GM18499 (cell line): ENCODE measurements around the gene COMMD9.

Experiments used
- ATAC-seq: cut with Tn5 transposase; IDR thresholded peaks from one replicate; pipeline ENCODE4 v1.9.1; 2021; ENCODE audit warnings: moderate number of reproducible peaks; ENCODE audit not compliant: insufficient read depth, unreplicated experiment

The COMMD9 gene

DNA sequence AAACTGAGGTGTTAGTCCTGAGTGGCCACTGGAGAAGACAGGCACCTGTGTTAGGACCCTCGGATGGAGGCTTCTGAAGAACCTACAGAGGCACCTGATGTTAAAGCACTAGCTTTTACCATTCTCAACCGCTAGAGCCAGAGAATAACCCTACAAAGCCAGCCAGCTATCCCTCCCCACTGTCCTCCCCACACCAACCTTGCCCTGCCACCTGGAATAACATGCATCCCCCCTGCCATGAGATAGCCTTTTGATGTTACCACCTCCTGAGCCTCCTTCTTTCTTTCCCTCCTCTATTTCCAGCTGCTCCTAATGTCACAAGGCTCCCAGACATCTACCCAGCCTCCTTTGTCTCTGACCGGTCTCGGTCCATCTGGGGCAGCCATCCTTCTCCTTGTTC, 28.1 kb downstream of the COMMD9 start:
- ATAC-seq = no peak

DNA sequence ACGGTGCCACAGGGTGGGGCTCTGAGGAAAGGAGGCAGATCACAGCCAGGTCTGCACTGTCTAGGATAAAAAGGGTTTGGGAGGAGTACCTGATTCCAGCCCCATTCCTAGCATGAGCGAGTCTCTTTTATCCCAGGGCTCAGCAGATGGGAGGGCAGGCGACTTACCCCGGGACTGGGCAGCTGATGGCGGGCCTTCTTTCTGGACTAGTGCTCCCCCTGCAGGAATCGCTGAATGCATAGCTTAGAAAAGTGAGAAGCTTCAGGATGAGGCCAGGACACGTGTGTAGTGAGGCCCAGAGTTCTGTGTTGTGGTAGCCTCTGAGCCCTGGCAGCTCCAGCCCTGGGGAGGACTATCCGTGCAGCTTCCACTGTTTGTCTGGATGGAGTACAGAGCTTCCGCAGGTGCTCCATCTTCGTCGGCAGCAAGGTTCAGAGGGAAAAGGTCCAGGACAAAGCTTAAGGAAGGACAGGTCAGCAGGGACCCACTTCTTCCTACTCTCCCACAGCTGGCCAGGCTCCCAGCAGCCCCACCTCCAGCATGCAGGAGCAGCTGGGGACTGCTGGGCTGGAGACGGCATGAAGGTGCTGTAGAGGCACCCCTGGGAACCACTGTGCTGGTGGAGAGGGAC, 30.4 kb downstream of the COMMD9 start:
- no peak for ATAC-seq

DNA sequence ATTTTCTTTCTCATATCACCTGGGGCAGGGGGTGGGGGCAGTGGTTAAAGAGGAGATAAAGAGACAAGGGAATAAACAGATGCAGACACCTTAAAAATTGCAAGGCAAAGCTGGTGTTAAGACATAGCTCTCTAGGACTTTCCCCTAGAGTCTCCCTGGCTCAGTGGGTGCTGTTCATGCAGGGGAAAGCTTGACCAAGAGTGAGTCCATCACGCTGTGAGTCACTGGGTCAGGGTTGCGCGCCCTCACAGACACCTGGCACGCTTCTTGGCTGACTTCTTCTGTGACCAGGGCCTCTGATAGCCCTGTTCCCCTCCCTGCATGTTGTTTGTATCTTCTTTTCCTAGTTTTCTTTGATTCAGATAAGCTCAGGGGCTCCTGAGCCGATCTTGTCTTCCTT, 31.9 kb downstream of the COMMD9 start:
- no peak for ATAC-seq

DNA sequence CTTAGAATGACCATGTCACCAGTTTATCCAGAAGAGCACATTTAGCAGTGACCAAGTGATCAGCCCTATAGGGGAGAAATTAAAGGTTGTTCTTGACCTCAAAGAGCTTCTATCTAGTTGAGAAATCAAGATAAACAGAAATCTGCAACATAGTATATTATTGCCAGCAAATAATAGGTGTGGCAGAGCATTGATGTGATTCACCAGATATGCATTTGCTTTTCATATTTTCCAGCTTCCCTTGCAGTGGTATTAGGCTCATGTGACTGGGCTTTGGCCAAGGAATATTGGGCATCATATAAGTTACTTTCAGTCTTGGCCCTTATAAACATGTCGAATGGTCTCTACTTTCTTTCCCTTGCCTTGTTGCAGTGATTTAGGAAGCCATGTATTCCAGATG, 34.5 kb downstream of the COMMD9 start:
- ATAC-seq = no peak

DNA sequence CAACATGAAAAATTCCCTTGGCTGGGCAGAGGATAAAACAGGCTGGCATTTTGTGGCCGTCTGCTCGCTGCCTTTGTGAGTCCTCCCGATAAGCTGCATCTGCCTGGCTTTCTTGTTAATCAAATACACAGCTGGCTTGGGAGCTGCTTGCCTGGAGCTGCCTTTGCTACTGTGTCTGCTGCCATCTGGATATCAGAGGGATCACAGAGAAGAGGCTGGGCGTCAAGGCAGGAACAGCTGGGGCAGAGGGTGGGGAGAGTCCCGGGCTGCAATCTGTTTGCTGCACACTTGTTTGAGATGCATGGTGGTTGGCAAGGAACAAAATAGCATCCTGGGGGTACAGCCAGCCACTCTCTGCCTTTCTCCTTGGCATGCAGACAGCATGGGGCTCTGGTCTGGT, 36.0 kb downstream of the COMMD9 start:
- ATAC-seq = no peak

DNA sequence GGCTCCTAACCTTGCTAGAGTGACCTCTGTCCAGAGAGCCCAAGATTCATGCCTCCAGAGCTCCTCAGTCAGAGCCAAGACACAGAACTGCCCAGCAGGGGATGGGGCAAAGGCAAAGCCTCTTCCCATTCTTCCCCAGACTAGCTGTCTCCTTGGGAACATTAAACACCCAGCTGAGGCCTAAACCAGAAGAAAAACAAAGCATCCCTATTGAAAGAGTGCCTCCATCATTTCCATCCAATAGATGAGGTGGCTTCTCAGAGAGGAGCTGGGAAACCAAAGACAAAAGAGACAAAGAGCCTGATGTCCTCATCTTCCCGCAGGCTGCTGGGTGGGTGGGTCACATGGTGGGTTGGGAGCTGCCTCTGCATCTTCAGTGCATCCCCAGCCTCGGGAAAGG, 37.4 kb downstream of the COMMD9 start:
- no peak for ATAC-seq

DNA sequence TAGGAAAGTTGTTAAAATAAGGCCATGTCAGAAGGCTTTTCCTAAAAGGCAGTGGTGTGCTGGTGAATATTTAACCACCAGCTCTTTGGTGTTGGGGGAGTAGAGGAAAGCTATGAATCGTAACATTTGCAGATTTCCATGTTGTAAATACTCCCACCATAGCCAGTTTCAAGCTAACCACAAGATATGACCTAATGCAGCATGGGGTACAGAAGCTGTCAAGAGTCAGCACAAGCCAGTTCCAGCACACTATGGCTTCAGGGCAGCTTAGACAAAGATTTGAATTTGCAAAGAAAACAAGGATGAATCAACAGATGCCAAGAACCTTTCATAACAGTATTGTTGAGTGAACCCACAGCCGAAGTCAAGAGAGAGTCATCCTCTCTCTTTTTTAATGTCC, 40.0 kb downstream of the COMMD9 start:
- ATAC-seq = no peak

DNA sequence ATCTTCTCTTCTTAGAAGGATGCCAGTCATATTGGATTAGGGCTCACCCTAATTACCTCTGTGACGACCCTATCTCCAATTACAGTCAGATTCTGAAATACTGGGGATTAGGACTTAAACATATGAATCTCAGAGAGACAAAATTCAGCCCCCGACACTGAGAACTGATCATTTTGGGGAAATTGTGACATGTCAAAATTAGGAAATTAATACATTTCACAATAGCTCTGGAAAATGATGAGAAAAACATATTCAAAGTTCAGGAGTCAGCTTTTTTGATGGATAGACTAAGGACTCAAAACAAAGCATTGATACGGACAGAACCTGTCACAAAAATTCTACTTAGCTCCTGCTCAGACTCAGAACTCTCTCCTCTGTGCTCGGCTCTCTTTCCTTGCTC, 40.8 kb downstream of the COMMD9 start:
- ATAC-seq = no peak

DNA sequence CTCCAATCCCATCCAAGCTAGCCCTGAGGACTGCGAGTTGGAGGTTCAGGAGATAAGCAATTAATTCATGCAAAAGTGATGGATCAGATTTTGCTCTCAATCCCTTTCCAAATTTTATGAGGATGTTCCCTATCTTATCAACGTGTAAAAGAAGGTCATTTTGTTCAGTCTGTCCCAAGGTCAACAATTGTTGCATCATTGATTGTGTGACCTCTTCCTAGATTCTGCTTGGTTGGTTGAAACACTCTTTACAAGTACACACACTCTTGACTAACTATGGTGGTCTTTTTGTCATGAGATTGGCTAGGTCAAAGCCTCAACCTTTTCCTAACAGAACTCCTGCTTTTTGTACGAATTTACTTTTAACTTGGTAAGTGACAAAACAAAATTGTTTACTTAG, 41.7 kb downstream of the COMMD9 start:
- ATAC-seq = no peak

DNA sequence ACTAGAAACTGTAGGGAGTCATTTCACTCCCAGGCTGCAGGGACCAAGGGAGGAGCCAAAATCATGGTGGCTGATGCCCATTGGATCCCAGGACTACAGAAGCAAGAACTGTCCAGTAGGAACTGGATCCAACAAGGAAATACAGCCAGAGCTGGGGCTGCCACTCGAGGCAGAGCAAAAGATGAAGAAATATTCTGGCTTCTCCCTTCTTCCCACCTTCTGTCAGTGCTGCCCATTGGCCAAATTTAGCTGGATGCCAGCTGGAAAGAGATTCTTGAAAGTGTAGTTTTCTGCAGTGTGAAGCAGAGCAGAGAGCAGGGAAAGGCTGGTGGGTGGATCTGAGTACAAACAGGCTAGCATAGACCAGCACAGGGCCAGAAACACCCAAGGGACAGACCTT, 45.6 kb downstream of the COMMD9 start:
- ATAC-seq = no peak

DNA sequence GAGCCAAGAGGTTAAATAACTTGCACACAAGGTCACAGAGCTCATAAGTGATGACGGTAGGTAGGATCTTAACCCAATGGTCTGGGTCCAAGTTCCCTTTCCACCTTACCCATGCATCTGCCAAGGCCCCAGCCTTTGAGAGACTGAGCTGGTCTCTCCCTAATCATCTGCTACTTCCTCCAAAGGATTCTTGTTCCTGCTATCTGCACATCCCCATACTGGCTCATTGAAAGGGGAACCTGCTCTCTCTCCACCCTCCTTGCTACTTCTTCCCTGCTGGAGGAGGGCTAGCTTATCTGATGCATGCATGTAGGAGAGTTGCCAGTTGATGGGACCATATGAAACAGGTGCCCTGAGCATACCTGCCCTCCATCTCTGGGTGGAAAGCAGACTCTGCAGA, 47.7 kb downstream of the COMMD9 start:
- no peak for ATAC-seq

DNA sequence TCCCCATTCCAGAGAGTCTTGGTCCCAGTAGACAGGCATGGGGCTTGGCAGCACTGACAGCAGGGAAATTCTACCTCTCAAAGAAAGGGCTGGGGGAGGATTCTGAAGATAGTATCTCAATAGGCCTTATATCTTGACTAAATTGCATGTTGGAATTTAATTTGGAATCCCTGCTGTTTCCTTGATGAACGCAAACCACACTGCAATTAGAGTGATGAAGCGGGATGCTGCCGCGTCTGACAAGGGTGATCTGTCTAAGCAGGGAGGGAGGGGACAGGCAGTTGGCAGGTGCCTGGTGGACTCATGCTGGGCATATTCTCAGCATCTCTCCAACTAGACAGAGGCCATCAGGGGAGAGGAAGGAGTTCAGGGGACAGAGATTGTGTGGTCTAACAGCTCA, 48.4 kb downstream of the COMMD9 start:
- ATAC-seq = no peak

DNA sequence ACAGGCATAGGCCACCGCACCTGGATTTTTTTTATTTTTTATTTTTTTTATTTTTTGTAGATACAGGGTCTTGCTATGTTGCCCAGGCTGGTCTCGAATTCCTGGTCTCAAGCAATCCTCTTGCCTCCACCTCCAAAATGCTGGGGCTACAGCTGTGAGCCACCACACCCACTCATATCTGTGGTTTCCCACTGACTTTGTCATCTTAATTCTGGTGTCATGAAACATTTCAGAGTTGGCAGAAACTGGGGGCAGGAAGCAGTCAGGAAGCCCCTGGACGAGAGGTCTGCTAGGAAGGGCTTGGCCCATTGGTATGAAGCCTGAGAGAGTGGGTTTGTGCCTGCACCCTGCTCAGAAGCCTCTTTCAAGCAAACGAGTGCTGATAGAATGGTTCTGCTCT, 49.1 kb downstream of the COMMD9 start:
- ATAC-seq = no peak

DNA sequence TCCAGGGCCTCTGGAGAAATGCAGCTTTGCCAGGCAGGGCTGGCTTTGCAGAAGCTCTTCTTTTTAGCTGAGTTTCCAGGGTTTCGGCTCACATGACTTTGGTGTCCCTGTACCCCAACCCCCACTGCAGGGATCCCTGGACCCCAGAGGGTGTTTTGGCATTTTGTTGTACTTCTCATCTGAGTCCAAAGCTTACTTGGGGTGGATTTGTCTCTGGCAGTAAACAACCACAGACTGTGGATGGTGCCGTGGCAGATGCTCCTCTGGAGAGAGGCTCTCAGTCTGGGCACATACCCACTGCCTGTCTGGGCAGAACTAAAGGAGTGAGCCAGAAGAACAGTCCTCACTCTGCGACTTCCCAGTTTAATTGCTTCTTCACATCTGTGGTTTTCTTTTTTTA, 49.6 kb downstream of the COMMD9 start:
- ATAC-seq = no peak

DNA sequence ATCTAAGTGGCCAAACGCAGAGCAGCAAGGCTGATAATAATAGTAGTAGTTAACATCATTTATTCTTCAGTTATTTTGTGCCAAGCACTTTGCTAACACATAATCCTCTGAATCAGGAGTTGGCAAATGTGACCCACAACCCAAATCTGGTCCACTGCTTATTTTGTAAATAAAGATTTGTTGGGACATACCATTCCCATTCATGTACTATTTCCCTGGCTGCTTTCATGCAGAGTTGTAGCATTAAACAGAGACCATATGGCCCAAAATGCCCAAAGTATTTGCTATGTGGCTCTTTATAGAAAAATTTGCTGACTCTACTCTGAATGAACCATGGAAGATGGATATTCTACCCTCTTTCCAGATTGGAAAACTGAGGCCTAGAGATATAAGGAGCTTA, 50.3 kb downstream of the COMMD9 start:
- ATAC-seq = no peak

DNA sequence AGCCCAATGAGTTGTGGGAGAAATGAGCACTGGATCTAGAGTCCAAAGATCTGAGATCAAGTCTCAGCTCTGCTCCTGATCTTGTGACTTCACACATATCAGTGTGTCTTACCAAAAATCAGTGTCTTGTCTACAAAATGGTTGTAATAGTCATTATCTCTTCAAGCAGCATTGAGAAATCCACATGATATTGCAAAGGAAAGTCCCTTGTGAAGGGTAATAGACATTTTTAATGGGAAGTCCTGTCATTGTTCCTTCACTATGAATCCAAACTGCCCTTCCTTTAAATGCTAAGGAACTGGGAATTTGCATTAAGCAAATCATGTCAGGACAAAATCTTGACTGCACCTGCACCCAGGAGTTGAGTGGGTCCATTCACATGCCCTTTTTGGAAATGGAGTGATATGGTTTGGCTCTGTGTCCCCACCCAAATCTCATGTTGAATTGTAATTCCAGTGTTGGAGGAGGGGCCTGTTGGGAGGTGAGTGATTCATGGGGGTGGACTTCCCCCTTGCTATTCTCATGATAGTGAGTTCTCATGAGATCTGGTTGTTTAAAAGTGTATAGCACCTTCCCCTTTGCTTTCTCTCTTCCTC, 51.1 kb downstream of the COMMD9 start:
- no peak for ATAC-seq

DNA sequence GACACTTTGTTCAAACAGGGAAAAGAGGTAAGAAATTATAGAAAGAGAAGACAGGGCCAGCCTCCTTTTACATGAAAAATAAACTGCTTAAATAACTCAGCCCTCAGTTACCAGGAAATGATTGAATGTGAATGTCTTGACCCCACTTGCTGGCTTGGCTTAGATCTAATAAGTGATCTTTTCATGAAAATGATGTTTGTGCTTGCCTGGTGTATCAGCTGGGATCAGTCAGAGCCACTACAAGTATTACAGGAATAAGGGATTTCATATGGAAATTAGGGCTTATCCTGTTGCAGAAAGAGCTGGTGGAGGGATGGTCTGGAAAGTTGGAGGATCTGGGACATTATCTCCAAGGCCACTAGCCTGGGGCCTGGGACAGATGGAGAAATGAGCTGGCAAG, 51.8 kb downstream of the COMMD9 start:
- no peak for ATAC-seq

DNA sequence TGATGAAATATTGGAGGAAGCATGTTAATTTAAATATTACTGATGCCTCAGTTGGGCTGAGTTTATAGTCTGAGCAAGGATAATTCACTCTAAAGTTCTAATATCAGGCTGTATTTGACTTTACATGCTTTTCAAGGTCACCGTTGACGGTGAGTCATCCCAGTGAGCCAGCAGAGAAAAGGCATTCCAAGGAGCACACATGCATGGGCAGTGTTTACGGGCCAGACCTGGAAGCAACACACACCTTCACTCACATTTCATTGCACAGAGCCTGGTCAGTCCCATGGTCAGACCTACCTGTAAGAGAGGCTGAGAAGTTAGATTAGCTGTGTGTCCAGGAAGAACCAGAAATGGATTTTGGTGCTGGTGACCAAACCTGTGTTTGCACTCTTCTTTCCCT, 53.5 kb downstream of the COMMD9 start:
- ATAC-seq = no peak

DNA sequence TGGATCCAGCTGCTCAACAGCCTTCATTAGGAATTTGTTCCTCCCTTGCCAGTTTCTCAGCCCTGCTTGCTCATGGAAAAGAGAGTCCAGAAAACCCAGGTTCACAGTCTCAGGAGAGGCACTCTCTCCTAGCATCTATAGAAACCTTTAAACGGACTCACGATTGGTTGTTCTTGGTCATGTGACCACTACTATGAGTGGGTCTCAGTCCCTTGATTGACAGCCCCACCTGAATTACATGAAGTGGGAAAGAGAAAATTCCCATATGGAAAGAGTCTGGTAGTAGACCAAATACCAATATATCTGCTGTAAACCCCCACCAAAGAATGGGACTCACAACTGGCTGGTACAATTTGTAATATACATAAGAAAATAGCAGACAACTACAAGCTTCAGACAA, 54.4 kb downstream of the COMMD9 start:
- ATAC-seq = no peak

DNA sequence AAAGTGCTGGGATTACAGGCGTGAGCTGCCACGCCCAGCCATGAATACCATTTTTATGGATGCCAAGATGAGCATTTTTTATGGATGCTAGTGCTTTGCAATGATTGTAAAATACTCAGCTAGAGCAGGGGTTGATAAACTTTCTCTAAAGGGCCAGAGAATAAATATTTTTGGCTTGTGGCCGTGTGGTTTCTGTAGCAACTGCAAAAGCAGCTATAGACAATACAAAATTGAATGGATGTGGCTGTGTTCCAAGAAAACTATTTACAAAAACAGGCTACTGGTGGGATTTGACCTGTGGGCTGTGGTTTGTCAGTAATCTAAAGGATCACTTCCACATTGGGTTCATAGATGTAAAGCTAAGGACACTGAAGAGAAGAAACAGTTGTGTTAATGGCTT, 56.0 kb downstream of the COMMD9 start:
- no peak for ATAC-seq

DNA sequence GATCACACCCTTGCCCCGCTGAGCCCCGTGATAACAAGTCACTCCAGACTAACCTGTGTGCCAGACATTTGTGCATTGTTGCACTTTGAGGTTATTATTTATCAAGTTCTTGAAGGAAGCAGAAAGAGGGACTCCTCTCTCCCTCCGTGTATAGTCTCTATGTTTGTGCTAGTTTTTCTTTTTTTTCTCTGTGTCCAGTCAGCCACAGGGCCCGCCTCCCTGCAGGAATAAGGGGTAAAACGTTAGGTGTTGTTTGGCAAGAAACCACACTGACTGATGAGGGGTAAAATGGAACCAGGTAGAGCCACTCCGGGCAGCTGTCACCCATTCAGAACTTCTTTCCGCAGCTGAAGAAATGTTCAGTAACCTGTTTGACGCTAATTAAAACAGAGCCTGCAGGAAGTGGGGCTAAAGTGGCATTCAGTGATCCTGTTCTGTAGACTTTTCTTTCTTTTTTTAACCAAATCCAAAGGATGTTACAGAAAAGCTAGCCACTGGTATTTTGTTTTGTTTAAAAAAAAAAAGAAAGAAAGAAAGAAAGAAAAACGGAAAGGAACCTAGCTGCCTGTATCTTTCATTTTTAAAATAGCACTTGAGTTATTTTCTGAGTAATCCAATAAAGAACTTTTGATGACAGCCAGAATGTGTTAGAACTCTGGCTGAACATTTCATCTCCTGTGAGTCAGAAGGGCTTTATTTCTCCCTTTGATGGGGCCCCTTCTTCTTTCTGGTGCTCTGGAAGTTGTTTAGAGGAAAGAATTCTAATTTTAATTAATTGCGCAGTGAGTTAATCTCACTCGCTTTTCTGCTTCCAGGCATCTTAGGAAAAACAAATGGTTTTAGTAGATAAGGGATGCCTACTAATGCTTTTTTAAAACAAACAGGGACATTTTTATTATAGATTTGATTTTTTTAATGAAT, 58.2 kb downstream of the COMMD9 start:
- ATAC-seq = no peak
